GM12865 (cell line): ENCODE data around the gene RABGEF1.

Source experiments
- DNase-seq: peaks from one replicate; pipeline ENCODE4 v3.0.0; 2010; ENCODE audit warnings: low read depth
- H3K4me3 ChIP-seq: 2 replicates; pipeline ENCODE4 v1.5.1; 2011; ENCODE audit warnings: mild to moderate bottlenecking, low read depth, low read length, control low read depth
- CTCF ChIP-seq: IDR thresholded peaks from 2 replicates; pipeline ENCODE4 v1.5.1; 2011; ENCODE audit warnings: low read length, control low read depth, low read depth, inconsistent platforms; ENCODE audit not compliant: insufficient read depth; ENCODE audit errors: missing control alignments

The RABGEF1 gene

GRCh38 chr7:66847879-66848790, 107.6 kb downstream of the RABGEF1 start:
- no peak for DNase-seq
- no peak for TF ChIP-seq CTCF
- H3K4me3 ChIP-seq = no peak overlapping the region

- no peak for TF ChIP-seq CTCF
- no peak overlapping the region for H3K4me3 ChIP-seq
Measured at GRCh38 chr7:66859339-66859738, 118.8 kb downstream of the RABGEF1 start.

DNA sequence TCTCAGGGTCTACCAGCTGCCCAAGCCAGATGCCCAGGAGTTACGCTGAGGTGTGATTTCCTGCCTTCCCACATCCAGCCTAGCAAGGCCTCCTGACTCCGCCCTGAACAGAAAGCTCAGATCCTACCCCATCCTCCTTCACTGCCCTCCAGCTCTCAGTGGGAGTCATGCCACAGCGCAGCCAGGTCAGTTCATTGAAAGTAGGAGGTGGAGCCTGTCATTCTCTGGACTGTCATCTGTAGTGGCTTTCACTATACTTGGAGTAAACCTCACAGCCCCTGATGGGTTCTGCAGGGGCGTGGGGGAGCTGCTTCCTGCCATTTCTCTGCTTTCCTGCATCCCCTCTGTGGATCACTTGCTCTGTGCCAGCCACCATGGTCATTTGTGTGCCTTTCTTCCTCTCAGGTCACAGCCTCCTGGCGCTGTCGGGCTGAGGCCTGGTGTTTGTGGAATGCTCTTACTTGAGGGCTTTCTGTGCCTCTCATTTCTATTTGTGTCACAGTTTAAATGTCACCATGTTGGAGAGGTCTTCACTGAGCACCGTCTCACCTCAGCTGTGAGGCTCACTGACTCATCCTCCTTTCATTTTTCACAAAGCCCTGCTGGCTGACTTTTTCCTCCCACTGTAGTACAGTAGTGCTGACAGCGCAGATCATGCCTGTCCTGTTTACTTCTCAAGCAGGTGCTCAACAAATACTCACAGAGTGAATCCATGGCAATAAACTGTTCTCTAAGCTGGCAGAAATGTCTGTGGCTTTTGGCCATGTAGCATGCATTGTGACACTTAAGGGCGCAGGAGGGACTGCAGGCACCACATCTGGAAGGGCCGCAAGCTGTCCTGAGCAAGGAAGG, 119.5 kb downstream of the RABGEF1 start:
- no peak overlapping the region for H3K4me3 ChIP-seq
- TF ChIP-seq CTCF = no peak
- DNase-seq = no peak

More at GRCh38 chr7:66859339-66859738, 118.8 kb downstream of the RABGEF1 start:
- no peak for DNase-seq

- TF ChIP-seq CTCF = no peak
- DNase-seq = no peak
- no peak overlapping the region for H3K4me3 ChIP-seq
Measured at GRCh38 chr7:66860767-66861166, 120.2 kb downstream of the RABGEF1 start.
